ENCODE results near the gene DPH1. TPM values are rescaled to one million over a fixed set of nuclear protein-coding genes. Genes with fewer than 3 reads are reported as not detected.
A peak's percentile ranks its signal among the peaks of the same experiment; 100 is the strongest.
"Not testable (repeated sequence)": the region's sequence is repeated elsewhere in the genome, so short reads cannot be mapped to it uniquely, and the experiment has no call there.

The DPH1 gene
- total RNA-seq, 4 donors from 2014 or later: 47.2 to 59.9 (median 57.7) TPM

- no peak overlapping the region for H3K4me3 ChIP-seq
- DNase-seq: no peak
- intact Hi-C loops (cut with DNase I; ENCODE audit: low total_unique reads): no loop called here
- H3K27me3 ChIP-seq: no peaks in the 10 kb centered on the region
- H3K4me1 ChIP-seq: peaks cover 13 to 15% of the 10 kb centered on the region in 2 donors
- in situ Hi-C loops (cut with MboI; ENCODE audit: low sequenced_read_pairs in 4 of 4): no loop called here
- no peak for ATAC-seq
- no peaks in the 10 kb centered on the region for H3K36me3 ChIP-seq
- TF ChIP-seq CTCF (IDR thresholded peaks at IDR 0.05 in 4 of 5, conservative IDR thresholded peaks at IDR 0.05 in 1 of 5): no peak
- TF ChIP-seq POLR2A (IDR thresholded peaks at IDR 0.05): no peak
- peak overlapping the region in 3 of 4 donors; percentile 53 to 57 (median 56) for H3K27ac ChIP-seq
- no peaks in the 10 kb centered on the region for H3K9me3 ChIP-seq
Measured at GRCh38 chr17:2012499-2012898, 17.5 kb upstream of the DPH1 start.

- H3K36me3 ChIP-seq; H3K27me3 ChIP-seq; DNase-seq; H3K9me3 ChIP-seq; H3K4me3 ChIP-seq; in situ Hi-C loops (cut with MboI; ENCODE audit: low sequenced_read_pairs in 4 of 4); intact Hi-C loops (cut with DNase I; ENCODE audit: low total_unique reads); ATAC-seq; H3K27ac ChIP-seq: not testable (repeated sequence)
- H3K4me1 ChIP-seq: peaks cover 13 to 15% of the 10 kb centered on the region in 2 donors
Measured at GRCh38 chr17:2013220-2013993, 16.5 kb upstream of the DPH1 start.

GRCh38 chr17:2013994-2014317 is 16.0 kb upstream of the DPH1 start:
- Histone ChIP-seq H3K36me3 (no peaks in the 10 kb centered on the region), H3K4me1 (peaks cover 13 to 15% of the 10 kb centered on the region in 2 donors), H3K27ac (no peak overlapping the region), H3K9me3 (no peaks in the 10 kb centered on the region), H3K27me3 (no peaks in the 10 kb centered on the region), H3K4me3 (no peak overlapping the region)
- intact Hi-C loops (cut with DNase I; ENCODE audit: low total_unique reads): no loop called here
- in situ Hi-C loops (cut with MboI; ENCODE audit: low sequenced_read_pairs in 4 of 4): no loop called here
- no peak for DNase-seq
- TF ChIP-seq CTCF (IDR thresholded peaks at IDR 0.05 in 4 of 5, conservative IDR thresholded peaks at IDR 0.05 in 1 of 5) (no peak), POLR2A (IDR thresholded peaks at IDR 0.05) (no peak)
- ATAC-seq: no peak

- in situ Hi-C loops (cut with MboI; ENCODE audit: low sequenced_read_pairs in 4 of 4) (no loop called here), intact Hi-C loops (cut with DNase I; ENCODE audit: low total_unique reads) (no loop called here)
- TF ChIP-seq CTCF (IDR thresholded peaks at IDR 0.05 in 4 of 5, conservative IDR thresholded peaks at IDR 0.05 in 1 of 5) (no peak), POLR2A (IDR thresholded peaks at IDR 0.05) (no peak)
- Histone ChIP-seq H3K27me3 (no peaks in the 10 kb centered on the region), H3K27ac (no peak overlapping the region), H3K4me1 (peaks cover 13 to 15% of the 10 kb centered on the region in 2 donors), H3K4me3 (no peak overlapping the region), H3K9me3 (no peaks in the 10 kb centered on the region), H3K36me3 (no peaks in the 10 kb centered on the region)
- DNase-seq (no peak), ATAC-seq (no peak)
Measured at GRCh38 chr17:2015314-2015713, 14.6 kb upstream of the DPH1 start.

- no peak for TF ChIP-seq CTCF (IDR thresholded peaks at IDR 0.05 in 4 of 5, conservative IDR thresholded peaks at IDR 0.05 in 1 of 5)
- Histone ChIP-seq H3K4me1 (peaks cover 13 to 19% of the 10 kb centered on the region in 2 donors), H3K27ac (no peak overlapping the region), H3K9me3 (no peaks in the 10 kb centered on the region), H3K36me3 (no peaks in the 10 kb centered on the region), H3K27me3 (no peaks in the 10 kb centered on the region), H3K4me3 (no peak overlapping the region)
- ATAC-seq (no peak), DNase-seq (peak in 1 of 2 donors; percentile 9)
- intact Hi-C loops (cut with DNase I; ENCODE audit: low total_unique reads): no loop called here
- in situ Hi-C loops (cut with MboI; ENCODE audit: low sequenced_read_pairs in 4 of 4): no loop called here
Measured at GRCh38 chr17:2016494-2016893, 13.5 kb upstream of the DPH1 start.
